GM19452 (cell line): ENCODE measurements around the gene TBC1D24.

Experiments
- ATAC-seq: cut with Tn5 transposase; IDR thresholded peaks from one replicate; pipeline ENCODE4 v1.9.1; 2021; ENCODE audit not compliant: unreplicated experiment

Gene TBC1D24

DNA sequence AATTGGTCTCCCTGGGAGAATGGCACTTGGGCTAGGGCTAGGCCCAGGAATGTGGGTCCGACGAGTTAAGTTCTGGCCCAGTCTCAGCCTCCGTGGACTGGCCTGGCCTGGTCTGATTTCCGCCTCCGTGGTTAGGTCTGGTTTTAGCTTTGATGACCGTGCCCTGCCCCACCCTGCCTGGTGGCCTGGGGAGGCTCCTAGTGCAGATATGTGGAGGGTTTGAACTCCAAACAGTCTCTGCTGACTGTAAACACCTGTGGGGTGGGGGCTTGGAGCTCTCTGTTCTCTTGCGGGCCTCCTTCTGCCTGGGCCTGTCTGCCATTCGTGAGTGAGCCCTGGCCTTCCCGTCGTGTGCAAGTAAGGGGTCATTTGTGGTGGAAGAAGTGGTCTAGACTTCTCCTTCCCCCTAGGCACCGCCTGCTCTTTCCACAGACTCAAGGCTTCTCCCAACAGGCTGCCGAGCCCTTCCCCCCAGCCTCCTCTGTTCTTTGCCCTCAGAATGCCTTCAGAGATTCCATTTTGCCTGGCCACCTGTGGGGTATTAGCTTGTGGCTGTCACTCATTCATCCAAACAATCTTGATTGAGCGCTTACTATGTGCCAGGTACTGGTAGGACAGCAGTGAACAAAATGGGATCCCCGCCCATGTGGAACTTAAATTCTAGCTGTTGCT, 40.4 kb downstream of the TBC1D24 start:
- ATAC-seq, result no peak

DNA sequence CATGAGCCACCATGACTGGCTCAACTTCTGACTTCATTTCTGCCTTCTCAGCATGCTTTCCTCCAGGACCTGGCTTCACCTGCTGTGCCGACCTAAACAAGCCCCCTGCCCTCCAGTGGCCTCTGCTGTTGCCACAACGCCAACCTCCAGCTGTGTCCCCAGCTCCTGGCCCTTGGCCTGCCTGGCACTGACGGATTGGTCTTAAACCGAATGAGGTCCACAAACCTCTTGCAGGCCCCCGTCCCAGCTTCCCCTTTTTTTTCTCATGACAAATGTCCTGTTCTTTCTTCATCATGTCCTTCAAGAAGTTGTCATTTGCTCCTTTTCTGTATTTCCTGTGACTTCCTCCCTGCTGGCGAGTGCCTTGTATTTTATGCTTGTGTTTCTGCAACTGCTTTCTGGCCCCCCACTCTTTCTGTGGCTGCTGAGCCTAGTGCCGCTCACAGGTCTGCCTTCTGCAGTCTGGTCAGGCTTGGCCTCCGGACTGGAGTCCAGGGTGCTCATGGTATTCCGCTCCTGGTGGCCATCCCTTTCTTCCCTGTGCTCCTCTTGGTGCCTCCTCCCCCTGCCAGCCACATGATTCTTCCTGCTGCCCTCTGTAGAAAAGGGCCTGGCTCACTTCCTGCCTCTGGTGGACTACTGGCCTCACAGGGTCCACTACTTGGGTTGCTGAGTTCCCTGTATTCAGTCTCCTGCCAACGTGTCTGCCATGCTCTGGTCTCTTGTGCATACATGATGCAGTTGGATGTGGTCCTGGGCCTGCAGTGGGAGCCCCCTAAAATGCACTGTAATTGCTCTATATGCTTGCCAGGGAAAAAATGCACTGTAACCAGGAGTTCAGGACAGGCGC, 41.7 kb downstream of the TBC1D24 start:
- ATAC-seq, result no peak

DNA sequence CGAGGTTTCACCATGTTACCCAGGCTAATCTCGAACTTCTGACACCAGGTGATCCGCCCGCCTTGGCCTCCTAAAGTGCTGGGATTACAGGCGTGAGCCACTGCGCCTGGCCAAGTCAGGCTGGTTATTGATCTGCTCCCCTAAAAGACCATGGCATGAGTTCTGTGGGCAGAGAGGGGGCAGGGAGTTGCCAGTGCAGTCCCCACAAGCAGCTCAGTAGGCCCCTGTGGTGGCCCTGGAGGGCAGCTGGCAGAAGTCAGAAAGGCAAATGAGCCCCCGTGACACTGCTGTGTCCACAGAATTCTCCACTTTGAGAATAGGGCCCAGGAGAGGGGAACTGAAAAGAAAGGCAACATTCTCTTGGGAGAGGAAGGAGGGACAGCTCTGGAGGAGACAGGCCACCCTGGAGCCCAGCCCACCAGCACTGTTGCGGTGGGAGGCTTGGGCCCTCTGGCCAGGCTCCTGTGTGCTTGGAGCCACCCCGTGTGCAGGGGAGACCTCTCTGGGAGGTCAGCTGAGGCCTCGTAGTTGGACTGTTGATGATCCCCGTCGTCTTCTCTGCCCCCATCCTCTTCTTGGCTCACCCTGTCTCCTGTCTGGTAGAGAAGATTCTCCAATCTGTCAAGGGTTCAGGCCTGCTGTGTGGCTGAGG, 43.2 kb downstream of the TBC1D24 start:
- ATAC-seq, result no peak

DNA sequence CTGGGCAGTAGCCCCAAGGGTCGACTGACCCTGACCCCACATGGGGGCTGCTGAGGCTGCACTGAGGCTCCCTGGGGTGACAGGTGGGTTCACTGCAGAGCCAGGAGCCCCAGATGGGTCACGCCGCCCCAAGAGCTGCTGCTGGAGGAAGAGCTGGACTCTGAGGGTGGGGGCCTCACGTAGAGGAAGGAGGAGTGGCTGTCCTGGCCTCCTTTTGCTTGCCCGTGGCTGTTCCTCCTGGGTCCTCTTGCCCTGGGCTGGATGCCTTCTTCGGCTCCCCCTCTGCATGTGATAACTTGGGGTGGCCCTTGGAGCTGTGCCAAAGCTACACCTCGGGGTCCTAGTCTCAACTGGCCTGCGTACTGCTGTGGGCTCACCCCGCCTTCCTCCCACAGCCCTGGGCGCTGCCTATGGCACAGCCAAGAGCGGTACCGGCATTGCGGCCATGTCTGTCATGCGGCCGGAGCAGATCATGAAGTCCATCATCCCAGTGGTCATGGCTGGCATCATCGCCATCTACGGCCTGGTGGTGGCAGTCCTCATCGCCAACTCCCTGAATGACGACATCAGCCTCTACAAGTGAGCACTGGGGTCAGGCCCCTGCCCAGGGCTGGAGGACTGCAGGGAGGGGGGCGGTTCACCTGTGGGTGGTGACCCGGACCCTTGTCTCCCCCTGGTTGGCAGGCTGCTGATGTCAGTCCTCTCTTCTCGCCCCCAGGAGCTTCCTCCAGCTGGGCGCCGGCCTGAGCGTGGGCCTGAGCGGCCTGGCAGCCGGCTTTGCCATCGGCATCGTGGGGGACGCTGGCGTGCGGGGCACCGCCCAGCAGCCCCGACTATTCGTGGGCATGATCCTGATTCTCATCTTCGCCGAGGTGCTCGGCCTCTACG, 44.1 kb downstream of the TBC1D24 start:
- no peak for ATAC-seq

DNA sequence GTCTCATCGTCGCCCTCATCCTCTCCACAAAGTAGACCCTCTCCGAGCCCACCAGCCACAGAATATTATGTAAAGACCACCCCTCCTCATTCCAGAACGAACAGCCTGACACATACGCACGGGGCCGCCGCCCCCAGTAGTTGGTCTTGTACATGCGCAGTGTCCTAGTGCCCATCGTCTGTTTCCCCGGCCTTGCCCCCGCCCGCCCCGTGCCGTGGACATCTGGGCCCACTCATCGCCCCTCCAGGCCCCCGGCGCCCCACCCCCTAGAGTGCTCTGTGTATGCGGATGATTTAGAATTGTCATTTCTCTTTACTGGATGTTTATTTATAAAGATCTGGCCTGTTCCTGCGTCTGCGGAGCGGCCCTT, 44.8 kb downstream of the TBC1D24 start:
- ATAC-seq, result no peak

DNA sequence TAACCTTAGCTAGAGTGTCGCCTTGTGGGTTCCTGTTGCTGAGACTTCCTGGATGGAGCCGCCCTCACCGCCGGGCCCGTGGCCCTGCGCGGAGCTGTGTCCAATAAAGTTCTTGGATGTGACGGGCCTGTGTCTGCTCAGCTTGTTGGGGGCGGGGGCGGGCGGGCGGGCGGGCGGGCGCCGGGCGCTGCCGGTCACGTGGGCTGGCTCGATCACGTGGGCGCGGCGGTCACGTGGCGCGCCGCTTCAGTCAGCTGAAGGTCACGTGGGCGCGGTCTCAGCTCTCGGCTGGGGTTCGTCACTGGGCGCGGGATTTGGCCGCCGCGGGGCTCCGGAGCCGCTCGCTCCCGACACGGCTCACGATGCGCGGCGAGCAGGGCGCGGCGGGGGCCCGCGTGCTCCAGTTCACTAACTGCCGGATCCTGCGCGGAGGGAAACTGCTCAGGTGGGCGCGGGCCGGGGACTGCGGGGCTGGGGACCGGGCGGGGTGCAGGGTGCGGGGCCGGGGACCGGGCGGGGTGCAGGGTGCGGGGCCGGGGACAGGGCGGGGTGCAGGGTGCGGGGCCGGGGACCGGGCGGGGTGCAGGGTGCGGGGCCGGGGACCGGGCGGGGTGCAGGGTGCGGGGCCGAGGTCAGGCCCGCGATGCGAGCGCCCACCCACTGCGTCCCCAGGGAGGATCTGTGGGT, 45.3 kb downstream of the TBC1D24 start, which contains the start of gene AMDHD2:
TSS of gene AMDHD2 (plus strand) at position 275 of the 687 bp plus-strand sequence. CDS start at position 363, 88 bp downstream.
- ATAC-seq, result peak; percentile 49

DNA sequence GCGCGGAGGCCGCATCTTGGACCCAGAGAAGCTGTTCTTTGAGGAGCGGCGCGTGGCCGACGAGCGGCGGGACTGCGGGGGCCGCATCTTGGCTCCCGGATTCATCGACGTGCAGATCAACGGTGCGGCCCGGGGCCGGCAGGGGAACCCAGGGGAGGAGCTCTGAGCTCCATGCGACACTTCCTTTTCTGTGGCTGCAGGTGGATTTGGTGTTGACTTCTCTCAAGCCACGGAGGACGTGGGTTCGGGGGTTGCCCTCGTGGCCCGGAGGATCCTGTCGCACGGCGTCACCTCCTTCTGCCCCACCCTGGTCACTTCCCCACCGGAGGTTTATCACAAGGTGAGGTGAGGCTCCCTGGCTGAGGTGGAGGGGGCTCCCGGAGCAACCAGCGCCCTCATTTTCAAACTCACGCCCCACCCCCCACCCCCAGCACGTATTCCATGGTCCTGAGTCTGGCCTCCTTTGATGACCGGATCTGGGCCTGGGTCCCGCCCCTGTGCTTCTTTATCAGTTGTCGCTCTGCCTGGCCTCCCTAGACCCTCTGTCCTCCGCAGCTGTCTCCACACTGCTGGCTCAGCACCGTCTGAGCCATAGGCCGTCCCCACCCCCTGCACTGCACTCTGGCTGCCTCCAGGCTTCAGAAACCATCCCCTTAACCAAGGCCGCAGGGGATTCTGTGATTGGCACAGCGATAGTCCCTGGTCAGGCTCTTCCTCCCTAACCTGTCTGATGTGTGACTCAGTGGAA, 46.0 kb downstream of the TBC1D24 start:
- ATAC-seq, result peak; percentile 33

DNA sequence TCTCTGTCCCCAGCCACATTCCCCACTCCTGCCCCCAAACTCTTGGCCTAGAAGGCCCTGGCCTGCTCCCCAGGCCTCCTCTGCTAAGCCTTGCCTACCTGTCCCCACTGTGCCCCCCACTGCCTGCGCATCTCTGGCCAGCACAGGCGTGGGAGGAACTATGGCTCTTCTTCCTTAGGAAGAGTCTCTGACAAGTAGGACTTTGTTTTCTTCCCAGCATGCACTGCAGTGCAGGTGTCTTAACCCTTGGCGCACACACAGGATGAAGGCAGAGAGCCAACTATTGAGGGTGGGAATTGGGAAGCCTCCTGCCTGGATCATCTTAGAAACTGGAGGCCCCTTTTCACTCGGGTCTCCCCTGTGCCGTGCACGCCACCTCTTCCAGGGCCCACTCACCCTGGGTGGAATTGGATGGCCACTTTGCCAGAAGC, 48.9 kb downstream of the TBC1D24 start:
- no peak for ATAC-seq

DNA sequence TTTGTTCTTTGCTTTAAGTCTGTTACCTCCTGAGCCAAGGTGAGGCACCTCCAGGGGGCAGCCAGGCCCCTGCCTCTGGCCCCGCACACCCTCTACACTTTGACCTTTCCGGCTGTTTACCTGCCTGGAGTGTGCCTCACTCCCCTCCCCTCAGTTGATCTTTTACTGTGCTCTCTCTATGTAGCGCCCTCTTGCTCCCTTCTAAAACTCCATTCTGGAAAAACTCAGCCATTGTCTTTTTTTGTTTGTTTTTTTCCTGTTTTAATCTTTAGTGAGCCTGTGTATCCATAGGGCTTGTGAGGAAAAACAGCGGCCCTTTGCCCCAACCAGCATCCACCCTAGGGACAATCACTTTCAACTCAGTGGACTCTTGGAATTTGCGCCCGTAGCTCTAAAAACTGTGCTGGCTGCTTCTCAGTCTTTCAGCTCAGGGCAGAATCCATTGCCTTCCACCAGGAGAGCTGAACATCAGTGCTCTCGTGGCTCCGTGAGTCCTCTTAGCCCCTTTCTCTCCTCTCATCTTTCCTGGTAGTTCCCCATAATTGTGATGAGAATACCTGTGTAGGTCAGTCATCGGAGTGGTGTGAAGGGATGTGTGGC, 49.5 kb downstream of the TBC1D24 start:
- no peak for ATAC-seq

DNA sequence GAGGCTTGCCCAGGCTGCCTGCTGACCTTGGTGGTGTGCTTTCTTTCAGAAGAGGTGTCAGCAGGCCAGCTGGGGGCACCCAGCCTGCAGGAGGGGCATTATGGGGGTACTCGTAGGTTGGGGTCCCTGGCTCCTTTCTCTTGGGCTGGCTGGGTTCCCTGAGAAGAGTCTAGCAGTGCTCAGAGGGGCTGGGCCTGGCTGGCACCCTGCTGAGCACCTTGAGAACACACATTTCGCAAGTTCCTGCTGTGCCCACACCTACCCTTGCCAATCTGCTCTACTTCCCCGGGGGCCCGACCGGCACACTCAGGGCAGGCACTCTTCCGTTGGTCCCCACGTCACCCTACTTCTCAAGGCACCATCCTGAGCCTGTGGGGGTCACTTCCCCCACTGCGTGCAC, 51.2 kb downstream of the TBC1D24 start:
- no peak for ATAC-seq

DNA sequence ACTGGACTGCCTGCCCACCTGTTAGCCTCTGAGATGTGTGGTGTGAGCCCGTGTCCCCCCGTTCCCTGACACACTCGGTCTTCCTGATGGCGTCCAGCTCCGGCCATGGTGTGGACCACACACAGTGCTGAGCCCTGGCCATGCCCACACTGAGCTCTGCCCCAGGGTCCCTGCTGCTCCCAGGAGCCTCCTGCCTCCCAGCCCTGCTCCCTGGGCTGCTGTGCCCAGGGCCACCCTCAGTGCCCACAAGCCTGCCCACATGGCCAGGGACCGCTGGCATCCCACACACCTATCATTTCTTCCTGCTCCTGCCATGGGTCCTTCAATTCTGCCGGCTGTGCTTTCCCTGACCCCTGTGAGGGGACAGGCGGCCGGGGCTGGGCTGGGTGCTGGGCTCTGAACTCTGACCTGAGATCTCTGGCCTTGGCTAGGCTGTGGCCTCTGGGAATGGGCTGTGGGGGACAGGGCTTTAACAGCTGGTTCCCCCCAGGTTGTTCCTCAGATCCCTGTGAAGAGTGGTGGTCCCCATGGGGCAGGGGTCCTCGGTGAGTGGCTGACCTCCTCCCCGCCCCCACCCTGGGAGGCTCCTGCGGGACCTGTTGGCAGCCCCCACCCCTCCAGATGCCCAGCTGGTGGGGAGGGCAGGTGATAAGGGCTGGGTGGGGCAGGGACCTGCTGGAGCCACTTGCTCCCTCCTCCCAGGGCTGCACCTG, 52.3 kb downstream of the TBC1D24 start:
- no peak for ATAC-seq

DNA sequence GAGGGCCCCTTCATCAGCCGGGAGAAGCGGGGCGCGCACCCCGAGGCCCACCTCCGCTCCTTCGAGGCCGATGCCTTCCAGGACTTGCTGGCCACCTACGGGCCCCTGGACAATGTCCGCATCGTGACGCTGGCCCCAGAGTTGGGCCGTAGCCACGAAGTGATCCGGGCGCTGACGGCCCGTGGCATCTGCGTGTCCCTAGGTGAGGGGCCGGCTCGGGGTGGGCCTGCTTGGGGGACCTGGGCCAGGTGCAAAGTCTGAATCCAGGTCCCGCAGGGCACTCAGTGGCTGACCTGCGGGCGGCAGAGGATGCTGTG, 52.8 kb downstream of the TBC1D24 start:
- ATAC-seq, result no peak

DNA sequence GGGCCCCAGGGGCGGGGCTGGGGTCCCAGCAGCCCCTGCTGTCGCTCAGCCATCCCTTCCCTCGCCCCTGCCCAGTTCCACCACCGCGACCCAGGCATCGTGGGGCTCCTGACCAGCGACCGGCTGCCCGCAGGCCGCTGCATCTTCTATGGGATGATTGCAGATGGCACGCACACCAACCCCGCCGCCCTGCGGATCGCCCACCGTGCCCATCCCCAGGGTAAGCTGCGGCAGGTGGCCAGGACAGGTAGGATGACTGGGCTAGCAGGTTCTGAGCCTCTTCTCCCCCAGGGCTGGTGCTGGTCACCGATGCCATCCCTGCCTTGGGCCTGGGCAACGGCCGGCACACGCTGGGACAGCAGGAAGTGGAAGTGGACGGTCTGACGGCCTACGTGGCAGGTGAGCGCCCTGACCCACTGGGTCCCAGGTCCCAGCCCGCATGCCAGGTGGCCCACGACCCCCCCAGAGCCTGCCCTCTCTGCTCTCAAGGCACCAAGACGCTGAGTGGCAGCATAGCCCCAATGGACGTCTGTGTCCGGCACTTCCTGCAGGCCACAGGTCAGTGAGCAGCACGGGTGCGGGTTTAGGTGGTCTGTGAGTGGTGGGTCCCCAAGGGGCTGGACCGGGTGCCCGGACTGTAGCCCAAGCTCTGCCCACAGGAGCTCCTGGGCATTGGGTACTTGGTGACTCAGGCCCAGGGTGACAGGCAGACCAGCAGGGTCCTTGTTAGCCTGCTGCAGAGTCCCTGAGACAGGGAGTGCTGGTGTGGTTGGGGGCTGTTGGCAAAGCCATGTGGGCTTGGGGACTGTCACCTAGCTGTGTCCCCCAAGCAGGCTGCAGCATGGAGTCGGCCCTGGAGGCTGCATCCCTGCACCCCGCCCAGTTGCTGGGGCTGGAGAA, 53.5 kb downstream of the TBC1D24 start:
- no peak for ATAC-seq

DNA sequence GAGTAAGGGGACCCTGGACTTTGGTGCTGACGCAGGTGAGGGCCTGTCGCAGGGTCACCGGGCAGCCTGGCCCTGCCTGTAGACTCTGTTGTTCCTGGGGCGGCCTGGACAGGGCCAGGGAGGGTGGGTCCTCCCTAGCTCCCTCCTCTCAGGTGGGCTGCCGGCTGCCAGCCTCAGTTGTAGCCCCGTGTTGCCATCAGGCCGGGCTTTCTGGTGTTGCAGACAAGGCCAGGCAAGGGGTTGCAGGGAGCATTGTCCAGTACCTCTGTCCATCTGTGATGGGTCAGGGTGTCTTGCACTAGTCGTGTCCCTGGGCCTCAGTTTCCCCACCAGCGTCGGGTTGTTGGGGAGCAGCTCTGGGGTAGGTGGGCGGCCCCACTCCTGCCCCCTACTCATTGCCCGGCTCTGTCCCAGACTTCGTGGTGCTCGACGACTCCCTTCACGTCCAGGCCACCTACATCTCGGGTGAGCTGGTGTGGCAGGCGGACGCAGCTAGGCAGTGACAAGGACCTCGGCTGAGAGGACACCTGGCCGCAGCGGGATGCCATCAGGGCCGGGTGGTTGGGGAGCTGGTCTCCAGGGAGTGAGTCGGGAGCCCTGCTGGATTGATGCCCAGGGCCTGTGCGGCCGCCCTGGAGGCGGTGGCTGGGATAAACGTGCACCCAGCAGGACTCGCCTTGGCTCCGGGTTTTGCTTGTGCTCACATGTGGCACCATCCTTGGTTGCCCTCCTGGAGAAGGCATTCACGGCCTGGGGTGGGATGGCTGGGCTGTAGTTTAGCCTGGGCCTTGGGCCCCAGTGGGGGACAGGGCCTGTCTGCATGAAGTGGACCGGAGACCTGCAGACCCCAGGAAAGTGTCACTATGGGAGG, 54.4 kb downstream of the TBC1D24 start:
- ATAC-seq, result no peak

DNA sequence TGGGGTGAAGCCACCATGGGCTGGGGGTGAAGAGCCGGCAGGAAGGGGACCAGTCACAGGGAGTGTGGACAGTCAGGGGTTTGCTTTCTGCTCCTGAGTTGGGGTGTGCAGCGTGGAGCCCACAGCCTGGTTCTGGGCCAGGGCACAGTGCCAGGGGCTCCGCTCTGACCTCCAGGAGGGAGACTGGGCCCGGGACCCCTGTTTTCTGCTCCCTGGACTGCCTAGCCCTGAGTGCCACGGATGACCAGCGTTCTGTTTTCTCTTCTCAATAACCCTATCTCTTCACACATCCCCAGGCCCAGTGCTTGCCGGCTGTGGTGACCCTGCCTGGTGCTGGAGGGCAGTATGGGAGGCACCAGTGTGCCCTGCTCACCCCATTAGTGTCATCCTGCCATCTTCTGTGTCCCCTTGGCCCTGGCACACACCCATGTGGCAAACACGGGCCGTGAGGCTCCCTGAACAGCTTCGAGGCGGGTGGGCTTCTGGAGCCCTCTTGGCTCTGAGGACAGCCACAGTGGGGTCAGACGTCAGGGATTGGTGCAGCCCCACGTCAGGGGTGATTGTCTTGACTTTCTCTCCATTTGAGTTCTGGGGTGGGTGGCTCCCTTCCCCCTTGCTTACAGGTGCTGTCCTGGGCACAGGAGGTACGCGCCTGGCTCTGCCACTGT, 55.2 kb downstream of the TBC1D24 start:
- no peak for ATAC-seq

DNA sequence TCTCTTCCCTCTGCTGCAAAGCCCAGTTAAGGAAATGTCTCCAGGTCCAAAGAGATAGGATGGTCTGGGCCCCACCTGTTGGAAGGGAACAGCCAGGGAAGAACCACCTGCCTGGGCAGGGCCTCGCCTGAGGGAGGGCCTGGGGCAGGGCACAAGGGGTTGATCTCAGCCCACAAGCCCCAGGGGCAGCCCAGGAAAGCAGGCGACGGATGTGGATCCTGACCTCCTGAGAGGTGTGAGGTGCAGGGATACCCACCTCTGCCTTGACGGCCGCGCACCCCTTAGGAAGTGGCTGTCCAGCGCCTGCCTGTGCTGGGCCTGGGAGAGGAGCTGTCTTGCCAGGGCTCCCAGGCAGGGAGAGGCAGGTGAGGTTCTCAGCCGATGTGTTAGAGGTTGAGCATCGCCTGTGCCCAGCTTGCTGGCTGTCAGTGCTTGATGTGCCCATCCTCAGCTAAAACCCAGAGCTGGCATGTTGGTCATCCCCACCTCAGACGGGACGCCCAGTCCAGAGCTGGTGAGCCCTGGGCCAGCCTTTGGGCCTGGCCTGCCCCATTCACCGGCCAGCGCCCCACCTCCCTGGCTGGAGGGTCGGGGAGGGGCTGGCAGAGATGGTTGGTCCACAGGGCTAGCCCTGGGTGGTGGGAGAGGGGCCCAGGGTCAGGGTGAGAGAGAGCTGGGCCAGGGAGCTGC, 55.8 kb downstream of the TBC1D24 start:
- no peak for ATAC-seq
